Measurements from ENCODE around the gene BNIP2. TPM values are rescaled to one million over a fixed set of nuclear protein-coding genes. Genes with fewer than 3 reads are reported as not detected.

The BNIP2 gene
- total RNA-seq, 1 donor from 2014 or later: 64.6 TPM

DNA sequence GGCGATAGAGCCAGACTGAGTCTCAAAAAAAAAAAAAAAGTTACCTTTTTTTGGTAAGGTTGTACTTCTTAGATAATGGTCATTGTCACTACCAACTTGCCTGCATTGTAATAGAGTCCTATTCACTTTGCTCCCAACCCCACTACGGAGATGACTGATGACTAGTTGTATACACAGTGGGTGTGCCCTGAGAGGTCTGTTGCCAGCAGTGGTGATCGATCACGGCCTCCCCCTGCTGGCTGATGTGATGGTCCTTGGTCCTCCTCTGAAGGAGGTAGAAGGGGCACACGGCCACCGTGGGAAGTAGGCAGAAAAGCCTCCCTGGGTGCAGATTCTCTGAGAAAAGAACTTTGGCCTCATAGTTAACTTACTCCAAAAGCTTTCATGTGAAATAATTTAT, 66.8 kb downstream of the BNIP2 start:
- TF ChIP-seq, protein P1, sequence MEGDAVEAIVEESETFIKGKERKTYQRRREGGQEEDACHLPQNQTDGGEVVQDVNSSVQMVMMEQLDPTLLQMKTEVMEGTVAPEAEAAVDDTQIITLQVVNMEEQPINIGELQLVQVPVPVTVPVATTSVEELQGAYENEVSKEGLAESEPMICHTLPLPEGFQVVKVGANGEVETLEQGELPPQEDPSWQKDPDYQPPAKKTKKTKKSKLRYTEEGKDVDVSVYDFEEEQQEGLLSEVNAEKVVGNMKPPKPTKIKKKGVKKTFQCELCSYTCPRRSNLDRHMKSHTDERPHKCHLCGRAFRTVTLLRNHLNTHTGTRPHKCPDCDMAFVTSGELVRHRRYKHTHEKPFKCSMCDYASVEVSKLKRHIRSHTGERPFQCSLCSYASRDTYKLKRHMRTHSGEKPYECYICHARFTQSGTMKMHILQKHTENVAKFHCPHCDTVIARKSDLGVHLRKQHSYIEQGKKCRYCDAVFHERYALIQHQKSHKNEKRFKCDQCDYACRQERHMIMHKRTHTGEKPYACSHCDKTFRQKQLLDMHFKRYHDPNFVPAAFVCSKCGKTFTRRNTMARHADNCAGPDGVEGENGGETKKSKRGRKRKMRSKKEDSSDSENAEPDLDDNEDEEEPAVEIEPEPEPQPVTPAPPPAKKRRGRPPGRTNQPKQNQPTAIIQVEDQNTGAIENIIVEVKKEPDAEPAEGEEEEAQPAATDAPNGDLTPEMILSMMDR (IDR thresholded peaks at IDR 0.05): peak; percentile 55
- Mint-ChIP-seq H3K9me3 (ENCODE audit: unreplicated experiment) (no peaks in the 10 kb centered on the region), H3K36me3 (ENCODE audit: unreplicated experiment) (no peaks in the 10 kb centered on the region), H3K27ac (ENCODE audit: unreplicated experiment) (no peak overlapping the region), H3K27me3 (ENCODE audit: unreplicated experiment) (peaks cover 28% of the 10 kb centered on the region), H3K4me3 (ENCODE audit: unreplicated experiment) (no peak overlapping the region), H3K4me1 (ENCODE audit: unreplicated experiment) (no peaks in the 10 kb centered on the region)
- no peak for DNase-seq (ENCODE audit: extremely low spot score, unreplicated experiment)

DNA sequence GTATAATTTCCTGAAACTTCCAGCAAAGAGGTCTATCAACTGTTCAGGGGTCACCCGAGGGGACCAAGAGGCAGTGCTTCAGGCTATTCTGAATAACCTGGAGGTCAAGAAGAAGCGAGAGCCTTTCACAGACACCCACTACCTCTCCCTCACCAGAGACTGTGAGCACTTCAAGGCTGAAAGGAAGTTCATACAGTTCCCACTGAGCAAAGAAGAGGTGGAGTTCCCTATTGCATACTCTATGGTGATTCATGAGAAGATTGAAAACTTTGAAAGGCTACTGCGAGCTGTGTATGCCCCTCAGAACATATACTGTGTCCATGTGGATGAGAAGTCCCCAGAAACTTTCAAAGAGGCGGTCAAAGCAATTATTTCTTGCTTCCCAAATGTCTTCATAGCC, 70.7 kb downstream of the BNIP2 start:
- no peaks in the 10 kb centered on the region for H3K4me1 Mint-ChIP-seq (ENCODE audit: unreplicated experiment)
- no peak for DNase-seq (ENCODE audit: extremely low spot score, unreplicated experiment)
- no peak overlapping the region for H3K27ac Mint-ChIP-seq (ENCODE audit: unreplicated experiment)
- TF ChIP-seq, protein P1 (IDR thresholded peaks at IDR 0.05): no peak
- H3K4me3 Mint-ChIP-seq (ENCODE audit: unreplicated experiment): no peak overlapping the region
- no peaks in the 10 kb centered on the region for H3K9me3 Mint-ChIP-seq (ENCODE audit: unreplicated experiment)
- H3K36me3 Mint-ChIP-seq (ENCODE audit: unreplicated experiment): no peaks in the 10 kb centered on the region
- peaks cover 33% of the 10 kb centered on the region for H3K27me3 Mint-ChIP-seq (ENCODE audit: unreplicated experiment)

DNA sequence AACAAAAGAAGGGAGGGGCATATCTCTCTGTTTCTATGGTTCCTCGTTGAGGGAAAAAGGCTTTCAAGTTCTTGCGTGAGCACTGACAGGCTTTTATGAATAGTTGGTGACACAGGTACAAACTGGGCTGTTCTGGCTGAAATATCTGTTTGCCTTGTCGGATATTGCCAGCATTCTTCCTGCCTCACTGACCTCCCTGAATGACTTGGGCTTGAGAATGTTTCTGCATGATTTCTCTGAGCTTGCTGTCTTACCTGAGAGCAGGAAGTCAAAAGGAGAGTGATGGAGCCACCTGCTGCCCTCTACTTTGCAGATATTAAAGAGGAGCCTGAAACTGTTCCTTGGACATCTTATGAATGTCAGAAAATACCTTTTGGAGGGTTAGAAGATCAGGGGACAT, 72.7 kb downstream of the BNIP2 start:
- Mint-ChIP-seq H3K27me3 (ENCODE audit: unreplicated experiment) (peaks cover 37% of the 10 kb centered on the region), H3K4me3 (ENCODE audit: unreplicated experiment) (no peak overlapping the region), H3K9me3 (ENCODE audit: unreplicated experiment) (no peaks in the 10 kb centered on the region), H3K27ac (ENCODE audit: unreplicated experiment) (no peak overlapping the region), H3K36me3 (ENCODE audit: unreplicated experiment) (no peaks in the 10 kb centered on the region), H3K4me1 (ENCODE audit: unreplicated experiment) (peaks cover 3% of the 10 kb centered on the region)
- no peak for DNase-seq (ENCODE audit: extremely low spot score, unreplicated experiment)
- TF ChIP-seq, protein P1 (IDR thresholded peaks at IDR 0.05): no peak

DNA sequence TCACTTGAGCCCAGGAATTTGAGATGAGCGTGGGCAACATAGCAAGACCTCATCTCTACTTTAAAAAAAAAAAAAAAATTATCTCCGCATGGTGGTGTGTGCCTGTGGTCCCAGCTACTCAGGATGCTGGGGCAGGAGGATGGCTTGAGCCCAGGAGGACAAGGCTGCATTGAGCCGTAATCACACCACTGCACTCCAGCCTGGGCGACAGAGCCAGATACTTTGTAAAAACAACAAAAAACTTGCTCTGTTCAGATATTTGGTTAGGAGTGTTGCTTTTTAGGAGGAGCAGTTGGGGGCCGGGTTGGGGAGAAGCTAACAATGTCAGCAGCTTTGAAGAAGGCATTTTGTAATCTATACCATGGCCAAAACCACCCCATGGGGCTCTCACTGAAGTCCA, 73.5 kb downstream of the BNIP2 start:
- Mint-ChIP-seq H3K36me3 (ENCODE audit: unreplicated experiment) (no peaks in the 10 kb centered on the region), H3K27ac (ENCODE audit: unreplicated experiment) (no peak overlapping the region), H3K4me1 (ENCODE audit: unreplicated experiment) (peaks cover 6% of the 10 kb centered on the region), H3K27me3 (ENCODE audit: unreplicated experiment) (peaks cover 39% of the 10 kb centered on the region), H3K9me3 (ENCODE audit: unreplicated experiment) (no peaks in the 10 kb centered on the region), H3K4me3 (ENCODE audit: unreplicated experiment) (no peak overlapping the region)
- TF ChIP-seq, protein P1 (IDR thresholded peaks at IDR 0.05): no peak
- DNase-seq (ENCODE audit: extremely low spot score, unreplicated experiment): no peak

DNA sequence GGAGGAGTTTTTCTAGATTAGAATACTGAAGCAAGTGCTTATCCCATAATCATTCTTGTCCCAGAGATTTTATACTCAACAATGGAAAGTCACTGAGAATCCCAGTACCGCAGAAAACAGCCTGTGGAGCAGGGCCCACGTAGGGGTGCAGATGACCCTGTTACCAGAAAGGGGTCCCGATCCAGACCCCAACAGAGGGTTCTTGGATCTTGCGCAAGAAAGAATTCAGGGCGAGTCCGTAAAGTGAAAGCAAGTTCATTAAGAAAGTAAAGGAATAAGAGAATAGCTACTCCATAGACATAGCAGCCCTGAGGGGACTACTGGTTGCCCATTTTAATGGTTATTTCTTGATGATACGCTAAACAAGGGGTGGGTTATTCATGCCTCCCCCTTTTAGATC, 75.0 kb downstream of the BNIP2 start:
- TF ChIP-seq, protein P1 (IDR thresholded peaks at IDR 0.05): no peak
- H3K27ac Mint-ChIP-seq (ENCODE audit: unreplicated experiment): no peak overlapping the region
- H3K9me3 Mint-ChIP-seq (ENCODE audit: unreplicated experiment): no peaks in the 10 kb centered on the region
- H3K4me1 Mint-ChIP-seq (ENCODE audit: unreplicated experiment): peaks cover 6% of the 10 kb centered on the region
- no peaks in the 10 kb centered on the region for H3K36me3 Mint-ChIP-seq (ENCODE audit: unreplicated experiment)
- H3K27me3 Mint-ChIP-seq (ENCODE audit: unreplicated experiment): peaks cover 36% of the 10 kb centered on the region
- DNase-seq (ENCODE audit: extremely low spot score, unreplicated experiment): no peak
- H3K4me3 Mint-ChIP-seq (ENCODE audit: unreplicated experiment): no peak overlapping the region

Data from osteocyte (in vitro differentiated cells).